GM23338 (cell line): Measurements from ENCODE around the gene SERP2. TPM values are rescaled to one million over a fixed set of nuclear protein-coding genes. Genes with fewer than 3 reads are reported as not detected.

Experiments
- ATAC-seq: fragments of 200-7000 bp; cut with Tn5 transposase; 3 replicates; pipeline ENCODE4 v1.9.1; 2020
- DNase-seq: peaks from one replicate; pipeline ENCODE4 v3.0.0-alpha.2; 2015; ENCODE audit warnings: low spot score
- H2AFZ ChIP-seq: fragments of 200-600 bp; sonication (generic); 2 replicates; pipeline ENCODE4 v1.8.0; 2016; ENCODE audit warnings: antibody characterized with exemption, mild to moderate bottlenecking, moderate library complexity
- H3F3A ChIP-seq: fragments of 200-600 bp; sonication (generic); replicated peaks from 2 replicates; pipeline ENCODE4 v1.8.0; 2017; ENCODE audit warnings: antibody characterized with exemption, mixed run types, low read depth
- H3K27ac ChIP-seq: fragments of 200-600 bp; sonication (generic); 2 replicates; pipeline ENCODE4 v1.6.1; 2016; ENCODE audit warnings: low read depth
- H3K27me3 ChIP-seq: fragments of 200-600 bp; sonication (generic); 2 replicates; pipeline ENCODE4 v1.8.0; 2016; ENCODE audit warnings: mild to moderate bottlenecking, mixed run types, moderate library complexity; ENCODE audit not compliant: insufficient read depth
- H3K36me3 ChIP-seq: fragments of 200-600 bp; sonication (generic); 2 replicates; pipeline ENCODE4 v1.8.0; 2016; ENCODE audit warnings: mild to moderate bottlenecking; ENCODE audit not compliant: insufficient read depth
- H3K4me1 ChIP-seq: fragments of 200-600 bp; sonication (generic); 2 replicates; pipeline ENCODE4 v1.8.0; 2016; ENCODE audit warnings: mild to moderate bottlenecking, moderate library complexity; ENCODE audit not compliant: insufficient read depth
- H3K4me2 ChIP-seq: fragments of 200-600 bp; sonication (generic); 2 replicates; pipeline ENCODE4 v1.7.1; 2017; ENCODE audit warnings: mixed run types
- H3K4me3 ChIP-seq: fragments of 200-600 bp; sonication (generic); 2 replicates; pipeline ENCODE4 v1.6.1; 2016; ENCODE audit warnings: mixed run types
- H3K79me2 ChIP-seq: fragments of 200-600 bp; sonication (generic); replicated peaks from 2 replicates; pipeline ENCODE4 v1.8.0; 2017; ENCODE audit warnings: mild to moderate bottlenecking; ENCODE audit not compliant: insufficient read depth
- H3K9me2 ChIP-seq: fragments of 200-600 bp; sonication (generic); 2 replicates; pipeline ENCODE4 v1.8.0; 2017; ENCODE audit not compliant: insufficient read depth
- H4K20me1 ChIP-seq: fragments of 200-600 bp; sonication (generic); replicated peaks from 2 replicates; pipeline ENCODE4 v1.8.0; 2017; ENCODE audit warnings: mild to moderate bottlenecking; ENCODE audit not compliant: insufficient read depth
- H3K27ac Mint-ChIP-seq: 2 replicates; pipeline ENCODE4 v1.8.0; 2020; ENCODE audit warnings: inconsistent platforms, mild to moderate bottlenecking, moderate library complexity, mixed read lengths
- H3K27me3 Mint-ChIP-seq: 3 replicates; pipeline ENCODE4 v1.8.0; 2022; ENCODE audit warnings: low read depth, mild to moderate bottlenecking, moderate library complexity, mixed read lengths, inconsistent platforms; ENCODE audit not compliant: insufficient read depth, poor library complexity
- H3K36me3 Mint-ChIP-seq: 3 replicates; pipeline ENCODE4 v1.8.0; 2021; ENCODE audit warnings: low read depth, mild to moderate bottlenecking, inconsistent platforms, moderate library complexity, mixed read lengths
- H3K4me1 Mint-ChIP-seq: 3 replicates; pipeline ENCODE4 v1.8.0; 2020; ENCODE audit warnings: mild to moderate bottlenecking, inconsistent platforms, mixed read lengths
- H3K4me3 Mint-ChIP-seq: 3 replicates; pipeline ENCODE4 v1.8.0; 2021; ENCODE audit warnings: moderate library complexity, mild to moderate bottlenecking, inconsistent platforms, mixed read lengths
- H3K9me3 Mint-ChIP-seq: 3 replicates; pipeline ENCODE4 v1.8.0; 2020; ENCODE audit warnings: moderate library complexity, mild to moderate bottlenecking, inconsistent platforms, mixed read lengths
- CREB1 ChIP-seq: fragments of 250-450 bp; sonication (Bioruptor Pico); IDR thresholded peaks from 2 replicates; pipeline ENCODE4 v1.5.0; 2020; ENCODE audit warnings: low read depth, mild to moderate bottlenecking, moderate library complexity
- CTCF ChIP-seq, 2 experiments: fragments of 200-600 bp in 1 of 2; sonication (generic) in 1 of 2; conservative IDR thresholded peaks; 2 replicates each; pipeline versions ENCODE4 v1.5.1 to v1.6.1; 2016 to 2017; ENCODE audit warnings: antibody characterized with exemption in 2 of 2, low read depth in 2 of 2, mild to moderate bottlenecking in 2 of 2, moderate library complexity in 1 of 2
- ETS1 ChIP-seq: IDR thresholded peaks from 2 replicates; pipeline ENCODE4 v1.6.1; 2016; ENCODE audit warnings: antibody characterized with exemption
- EZH2 ChIP-seq: fragments of 200-600 bp; sonication (generic); IDR thresholded peaks from one replicate; pipeline ENCODE4 v1.8.0; 2017; ENCODE audit warnings: antibody characterized with exemption, mild to moderate bottlenecking, low read depth; ENCODE audit not compliant: unreplicated experiment
- EZH2phosphoT487 ChIP-seq: fragments of 200-600 bp; sonication (generic); IDR thresholded peaks from one replicate; pipeline ENCODE4 v1.8.1; 2018; ENCODE audit warnings: antibody characterized with exemption; ENCODE audit not compliant: unreplicated experiment
- JUNB ChIP-seq: IDR thresholded peaks from one replicate; pipeline ENCODE4 v1.6.1; 2016; ENCODE audit warnings: antibody characterized with exemption; ENCODE audit not compliant: unreplicated experiment
- NANOG ChIP-seq: IDR thresholded peaks from 2 replicates; pipeline ENCODE4 v1.6.1; 2016; ENCODE audit warnings: antibody characterized with exemption, borderline replicate concordance
- POLR2AphosphoS5 ChIP-seq: IDR thresholded peaks from 2 replicates; pipeline ENCODE4 v1.6.1; 2016; ENCODE audit warnings: antibody characterized with exemption, low read depth
- REST ChIP-seq: IDR thresholded peaks from one replicate; pipeline ENCODE4 v1.6.1; 2018; ENCODE audit warnings: antibody characterized with exemption; ENCODE audit not compliant: unreplicated experiment
- STAT1 ChIP-seq: IDR thresholded peaks from one replicate; pipeline ENCODE4 v1.6.1; 2016; ENCODE audit warnings: antibody characterized with exemption; ENCODE audit not compliant: unreplicated experiment
- ZNF114 ChIP-seq: fragments of 250-450 bp; sonication (Bioruptor Pico); IDR thresholded peaks from 2 replicates; pipeline ENCODE4 v1.5.0; 2020; ENCODE audit warnings: mild to moderate bottlenecking, moderate library complexity
- ZNF331 ChIP-seq: fragments of 250-450 bp; sonication (Bioruptor Pico); IDR thresholded peaks from 2 replicates; pipeline ENCODE4 v1.5.0; 2020; ENCODE audit warnings: low read depth, mild to moderate bottlenecking, moderate library complexity
- ZNF462 ChIP-seq: fragments of 250-450 bp; sonication (Bioruptor Pico); IDR thresholded peaks from 2 replicates; pipeline ENCODE4 v1.5.0; 2020; ENCODE audit warnings: mild to moderate bottlenecking, moderate library complexity
- polyA plus RNA-seq: library from polyadenylated mRNA; unstranded; fragments of >200 nt; fragmentation: Nextera tagmentation; extraction: Ambion mirVana; gene quantifications from 2 replicates; pipeline ENCODE4 v1.2.1, GENCODE V29; 2016
- total RNA-seq: library from RNA; depleted of rRNA; stranded (reverse); fragments of >200 nt; shearing (Covaris generic); gene quantifications from 2 replicates; pipeline ENCODE4 v1.2.3, GENCODE V29; 2014

Gene SERP2
- total and polyA plus RNA-seq, 2 experiments from 2014 or later: 0.59 to 3.4 TPM

GRCh38 chr13:44368062-44368591, 5.5 kb upstream of the SERP2 start:
- Mint-ChIP-seq H3K4me1 (peaks cover 7% of the 10 kb centered on the region), H3K36me3 (no peaks in the 10 kb centered on the region), H3K4me3 (no peak overlapping the region), H3K27ac (no peak overlapping the region), H3K27me3 (peaks cover 12% of the 10 kb centered on the region), H3K9me3 (no peaks in the 10 kb centered on the region)
- TF ChIP-seq POLR2AphosphoS5 (no peak), CREB1 (no peak), CTCF (conservative IDR thresholded peaks at IDR 0.05; ENCODE audit: low read depth in 2 of 2) (no peak), NANOG (no peak), ZNF462 (CRISPR knock-in tag) (no peak), ZNF114 (no peak), EZH2 (no peak), REST (no peak), ETS1 (no peak), ZNF331 (no peak), STAT1 (no peak), EZH2phosphoT487 (no peak), JUNB (no peak)
- ATAC-seq (no peak), DNase-seq (no peak)
- Histone ChIP-seq H3F3A (no peaks in the 10 kb centered on the region; the same call in 1 of the 2 replicates), H3K27me3 (peaks cover 12% of the 10 kb centered on the region), H3K4me3 (no peak overlapping the region), H3K4me1 (no peaks in the 10 kb centered on the region; the same call in 1 of the 2 replicates), H4K20me1 (no peaks in the 10 kb centered on the region), H3K4me2 (no peak overlapping the region), H3K36me3 (no peaks in the 10 kb centered on the region), H2AFZ (no peak overlapping the region), H3K9me2 (no peaks in the 10 kb centered on the region), H3K79me2 (no peaks in the 10 kb centered on the region), H3K27ac (no peak overlapping the region)
